ENCODE data around the gene CRTC1.

Gene CRTC1

DNA sequence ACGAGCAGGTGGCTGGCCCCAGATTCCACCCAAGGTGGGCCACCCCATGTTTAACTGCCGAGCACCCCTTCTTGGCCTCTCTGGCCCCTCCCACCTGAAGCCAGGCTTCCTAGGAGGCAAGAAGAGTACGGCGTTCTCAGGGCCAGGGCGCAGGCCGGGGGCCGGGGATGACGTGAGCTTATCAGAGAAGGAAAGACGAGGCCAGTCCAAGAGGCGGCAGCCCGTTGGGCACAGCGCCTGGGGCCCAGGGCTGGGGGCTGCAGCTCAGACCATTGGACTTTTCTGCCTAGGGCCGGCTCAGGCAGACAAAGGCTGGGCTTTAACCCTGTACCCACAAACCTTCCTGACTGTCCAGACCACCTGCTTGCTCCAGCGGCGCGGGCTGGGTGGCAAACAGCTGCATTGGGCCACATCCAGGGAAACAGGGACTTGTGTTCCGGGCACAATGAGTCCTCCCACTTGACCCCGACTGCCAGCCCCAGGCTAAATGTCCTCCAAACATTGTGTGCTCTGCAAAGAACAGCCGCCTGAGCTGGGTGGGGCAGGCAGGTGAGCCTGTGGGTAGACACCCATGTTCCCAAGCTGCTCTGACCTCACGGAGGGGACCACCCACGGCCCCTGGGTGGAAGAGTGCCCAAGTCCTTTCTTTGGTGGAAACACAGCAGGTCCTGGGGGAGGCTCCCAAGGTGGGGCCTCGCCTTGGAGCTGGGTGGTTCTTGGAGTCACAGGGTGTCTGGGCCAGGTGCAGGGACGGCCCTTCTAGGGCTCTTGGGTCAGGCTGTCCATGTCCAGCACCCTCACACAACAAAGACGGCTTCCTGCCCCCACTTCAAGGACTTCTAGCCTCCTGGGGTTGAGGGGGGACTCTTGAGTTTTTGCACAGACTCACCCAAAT is 85.8 kb downstream of the CRTC1 start:
- DNase-seq (ENCODE audit: low read depth in 2 of 2): no peak
- TF ChIP-seq, protein P1, sequence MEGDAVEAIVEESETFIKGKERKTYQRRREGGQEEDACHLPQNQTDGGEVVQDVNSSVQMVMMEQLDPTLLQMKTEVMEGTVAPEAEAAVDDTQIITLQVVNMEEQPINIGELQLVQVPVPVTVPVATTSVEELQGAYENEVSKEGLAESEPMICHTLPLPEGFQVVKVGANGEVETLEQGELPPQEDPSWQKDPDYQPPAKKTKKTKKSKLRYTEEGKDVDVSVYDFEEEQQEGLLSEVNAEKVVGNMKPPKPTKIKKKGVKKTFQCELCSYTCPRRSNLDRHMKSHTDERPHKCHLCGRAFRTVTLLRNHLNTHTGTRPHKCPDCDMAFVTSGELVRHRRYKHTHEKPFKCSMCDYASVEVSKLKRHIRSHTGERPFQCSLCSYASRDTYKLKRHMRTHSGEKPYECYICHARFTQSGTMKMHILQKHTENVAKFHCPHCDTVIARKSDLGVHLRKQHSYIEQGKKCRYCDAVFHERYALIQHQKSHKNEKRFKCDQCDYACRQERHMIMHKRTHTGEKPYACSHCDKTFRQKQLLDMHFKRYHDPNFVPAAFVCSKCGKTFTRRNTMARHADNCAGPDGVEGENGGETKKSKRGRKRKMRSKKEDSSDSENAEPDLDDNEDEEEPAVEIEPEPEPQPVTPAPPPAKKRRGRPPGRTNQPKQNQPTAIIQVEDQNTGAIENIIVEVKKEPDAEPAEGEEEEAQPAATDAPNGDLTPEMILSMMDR (IDR thresholded peaks at IDR 0.05; ENCODE audit: low read depth, low read length): no peak
- no peak overlapping the region for H3K4me3 ChIP-seq (replicated peaks in 1 of 2; ENCODE audit: low read depth in 2 of 2, low read length in 2 of 2)

DNA sequence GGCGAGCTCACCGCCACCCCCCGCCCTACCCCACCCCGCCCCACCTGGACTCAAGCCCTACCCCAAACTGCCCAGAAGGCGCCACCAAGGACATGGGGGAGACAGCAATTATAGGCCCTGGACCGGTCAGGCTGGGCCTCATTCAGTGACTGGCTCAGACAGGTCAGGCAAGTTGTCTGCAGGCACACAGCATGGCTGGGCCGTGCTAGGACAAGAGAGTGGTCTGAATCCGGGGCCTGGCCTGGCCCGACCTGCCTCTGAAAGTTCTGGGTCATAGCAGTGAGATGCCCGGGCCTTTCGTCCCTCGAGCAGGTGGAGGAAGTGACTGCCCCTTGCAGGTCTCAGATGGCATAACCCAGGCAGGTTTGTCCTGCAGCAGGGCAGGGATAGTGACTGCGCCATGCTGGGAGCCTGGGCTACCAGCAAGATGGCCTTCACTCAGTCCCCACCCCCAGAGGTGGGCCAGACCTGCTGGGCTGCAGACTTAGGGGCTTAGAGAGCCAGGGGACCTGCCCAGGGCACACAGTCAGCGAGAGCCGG is 86.6 kb downstream of the CRTC1 start:
- DNase-seq (ENCODE audit: low read depth in 2 of 2): no peak
- H3K4me3 ChIP-seq (replicated peaks in 1 of 2; ENCODE audit: low read depth in 2 of 2, low read length in 2 of 2): no peak overlapping the region
- TF ChIP-seq, protein P1 (IDR thresholded peaks at IDR 0.05; ENCODE audit: low read depth, low read length): no peak

DNA sequence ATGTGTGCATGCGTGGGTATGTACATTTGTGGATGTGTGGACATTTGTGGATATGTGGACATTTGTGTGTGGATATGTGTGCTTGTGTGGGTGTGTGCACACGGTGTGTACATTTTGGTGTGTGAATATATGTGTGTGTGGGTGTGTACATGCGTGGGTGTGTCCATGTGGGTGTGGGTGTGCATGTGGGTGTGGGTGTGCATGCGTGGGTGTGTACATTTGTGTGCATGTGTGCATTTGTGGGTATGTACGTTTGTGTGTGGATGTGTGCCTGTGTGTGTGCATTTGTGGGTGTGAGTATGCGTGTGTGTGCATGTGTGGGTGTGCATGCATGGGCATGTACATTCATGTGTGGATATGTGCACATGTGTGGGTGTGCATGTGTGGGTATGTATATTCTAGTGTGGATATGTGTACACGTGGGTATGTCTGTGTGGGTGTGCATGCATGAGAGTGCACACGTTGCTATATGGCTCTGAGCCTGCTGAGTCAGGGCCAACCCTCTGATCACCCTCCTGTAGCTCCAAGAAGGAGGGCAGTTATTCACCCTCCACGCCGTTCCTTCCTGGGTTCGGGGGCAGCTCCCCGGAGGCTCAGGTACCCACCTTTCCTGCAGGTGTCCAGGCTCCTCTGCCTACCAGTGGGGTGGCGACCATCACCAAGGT is 87.3 kb downstream of the CRTC1 start:
- no peak for DNase-seq (ENCODE audit: low read depth in 2 of 2)
- no peak overlapping the region for H3K4me3 ChIP-seq (replicated peaks in 1 of 2; ENCODE audit: low read depth in 2 of 2, low read length in 2 of 2)
- TF ChIP-seq, protein P1 (IDR thresholded peaks at IDR 0.05; ENCODE audit: low read depth, low read length): no peak

DNA sequence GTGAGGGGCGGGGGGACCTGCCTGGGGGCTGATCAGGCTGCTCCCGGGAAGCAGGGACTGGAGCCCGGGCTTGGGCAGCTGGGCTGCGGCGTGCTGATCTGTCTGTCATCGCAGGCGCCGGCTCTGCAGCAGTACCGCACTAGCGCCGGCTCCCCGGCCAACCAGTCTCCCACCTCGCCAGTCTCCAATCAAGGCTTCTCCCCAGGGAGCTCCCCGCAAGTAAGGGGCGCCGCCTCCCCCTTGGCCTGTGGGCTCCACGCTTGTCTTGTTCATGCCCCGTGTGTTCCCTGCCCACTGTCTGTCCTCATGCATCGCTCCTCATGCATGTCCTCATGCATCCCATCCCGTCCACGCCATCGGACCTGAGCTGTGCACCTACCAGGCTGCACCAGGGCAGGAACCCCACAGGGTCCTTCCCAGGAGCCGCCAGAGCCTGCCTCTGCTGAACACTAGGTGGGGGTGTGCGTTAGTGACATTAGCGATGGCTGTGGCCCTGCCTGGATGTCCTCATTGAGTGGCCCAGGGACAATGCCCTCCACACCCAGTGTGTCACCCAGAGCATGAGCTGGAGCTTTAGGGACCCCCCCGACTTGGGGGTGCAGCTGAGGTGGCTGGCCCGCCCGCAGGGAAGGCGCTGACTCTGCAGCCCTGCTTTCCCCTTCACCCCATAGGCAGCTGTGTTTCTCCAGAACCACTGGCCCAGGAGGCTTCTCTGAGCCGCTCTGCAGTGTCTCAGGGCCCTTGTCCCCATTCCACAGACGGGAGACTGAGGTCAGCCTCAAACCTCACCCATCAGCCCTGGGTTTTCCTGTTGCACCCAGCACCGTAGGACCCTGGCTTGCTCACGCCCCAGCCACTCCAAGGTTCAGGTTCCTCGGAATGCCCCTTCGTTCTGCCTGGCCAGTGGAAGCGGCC is 88.1 kb downstream of the CRTC1 start:
- no peak overlapping the region for H3K4me3 ChIP-seq (replicated peaks in 1 of 2; ENCODE audit: low read depth in 2 of 2, low read length in 2 of 2)
- TF ChIP-seq, protein P1 (IDR thresholded peaks at IDR 0.05; ENCODE audit: low read depth, low read length): peak; percentile 15
- DNase-seq (ENCODE audit: low read depth in 2 of 2): no peak

DNA sequence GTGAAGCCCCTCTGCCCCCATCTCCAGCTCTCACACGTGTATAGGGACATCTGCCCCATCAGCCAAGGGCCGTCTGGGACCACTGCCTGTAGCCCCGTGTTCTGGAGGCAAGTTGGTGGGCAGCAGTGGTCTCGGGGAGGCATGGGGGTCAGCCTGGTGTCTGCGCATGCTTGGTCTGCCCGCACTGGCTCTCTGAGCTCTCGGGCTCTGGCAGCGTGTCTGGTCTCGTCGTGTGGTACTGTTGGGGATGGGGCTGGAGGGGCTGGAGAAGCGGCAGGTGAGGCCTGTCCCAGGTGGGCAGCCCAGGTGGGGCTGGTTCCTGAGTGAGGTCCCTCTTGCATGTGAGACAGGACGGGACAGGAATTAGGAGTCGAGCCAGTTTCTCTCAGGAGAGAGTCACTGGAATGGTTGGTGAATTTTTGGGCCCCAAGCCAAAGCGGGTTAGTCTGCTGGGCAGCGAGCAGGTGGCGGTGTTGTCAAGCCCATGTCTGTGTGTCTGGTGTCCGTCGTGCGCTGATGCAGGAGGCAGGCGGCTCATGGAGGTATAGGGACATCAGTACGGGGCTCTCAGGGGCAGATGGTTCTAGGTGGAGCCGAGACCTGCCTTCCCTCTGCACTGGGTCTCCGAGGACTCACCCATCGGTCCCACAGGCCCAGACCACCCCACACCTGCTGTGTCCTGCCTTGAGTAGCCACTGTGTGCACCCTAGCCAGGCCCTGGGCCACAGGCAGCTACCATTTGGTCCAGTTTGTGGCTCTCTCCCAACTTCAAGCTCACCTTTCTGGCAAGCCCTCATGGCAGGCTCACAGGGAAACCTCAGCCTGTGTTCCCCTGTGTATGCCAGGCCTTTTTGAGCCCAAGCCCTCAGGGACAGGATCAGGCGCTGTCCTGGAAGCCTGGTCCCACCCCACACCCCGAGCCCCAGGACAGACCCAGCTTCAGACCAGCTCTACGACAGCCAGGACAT is 89.4 kb downstream of the CRTC1 start:
- H3K4me3 ChIP-seq (replicated peaks in 1 of 2; ENCODE audit: low read depth in 2 of 2, low read length in 2 of 2): no peak overlapping the region
- no peak for DNase-seq (ENCODE audit: low read depth in 2 of 2)
- TF ChIP-seq, protein P1 (IDR thresholded peaks at IDR 0.05; ENCODE audit: low read depth, low read length): no peak

Data from cardiac fibroblast (primary cell).